DOHH2 (cell line): Measurements from ENCODE around the gene ZNF429.
"Not testable (repeated sequence)": the region's sequence is repeated elsewhere in the genome, so short reads cannot be mapped to it uniquely, and the experiment has no call there.

Experiments used
- H3F3A ChIP-seq: fragments of 200-600 bp; sonication (generic), shearing (Covaris generic); 2 replicates; pipeline ENCODE4 v1.6.0; 2016; ENCODE audit warnings: antibody characterized with exemption, mild to moderate bottlenecking; ENCODE audit not compliant: control insufficient read depth, insufficient read depth
- H3K27ac ChIP-seq: fragments of 200-600 bp; sonication (generic); 2 replicates; pipeline ENCODE4 v1.5.1; 2014; ENCODE audit warnings: low read depth, mild to moderate bottlenecking, low read length, moderate library complexity
- H3K27me3 ChIP-seq: fragments of 200-600 bp; sonication (generic); 2 replicates; pipeline ENCODE4 v1.6.1; 2014; ENCODE audit warnings: mild to moderate bottlenecking, low read length, mixed read lengths; ENCODE audit not compliant: control insufficient read depth
- H3K36me3 ChIP-seq: fragments of 200-600 bp; sonication (generic); 2 replicates; pipeline ENCODE4 v1.6.1; 2014; ENCODE audit warnings: mild to moderate bottlenecking, low read length, moderate library complexity, mixed read lengths; ENCODE audit not compliant: control insufficient read depth
- H3K4me1 ChIP-seq: fragments of 200-600 bp; sonication (generic); 2 replicates; pipeline ENCODE4 v1.6.1; 2014; ENCODE audit warnings: mild to moderate bottlenecking, low read length, mixed read lengths; ENCODE audit not compliant: control insufficient read depth
- H3K4me2 ChIP-seq: fragments of 200-600 bp; sonication (generic); 2 replicates; pipeline ENCODE4 v1.6.0; 2014; ENCODE audit warnings: mild to moderate bottlenecking, low read length, moderate library complexity
- H3K4me3 ChIP-seq: fragments of 200-600 bp; sonication (generic); 2 replicates; pipeline ENCODE4 v1.5.1; 2014; ENCODE audit warnings: mild to moderate bottlenecking, low read length, mixed read lengths
- H3K79me2 ChIP-seq: fragments of 200-600 bp; sonication (generic); 2 replicates; pipeline ENCODE4 v1.6.1; 2014; ENCODE audit warnings: mild to moderate bottlenecking, low read length, mixed read lengths; ENCODE audit not compliant: control insufficient read depth
- H3K9me2 ChIP-seq: fragments of 200-600 bp; sonication (generic); replicated peaks from 2 replicates; pipeline ENCODE4 v1.6.1; 2014; ENCODE audit warnings: mild to moderate bottlenecking, low read length, mixed read lengths; ENCODE audit not compliant: control insufficient read depth
- H3K9me3 ChIP-seq: fragments of 200-600 bp; sonication (generic); 2 replicates; pipeline ENCODE4 v1.6.1; 2014; ENCODE audit warnings: antibody characterized with exemption, low read length, mixed read lengths; ENCODE audit not compliant: control insufficient read depth, insufficient read depth
- H4K20me1 ChIP-seq: fragments of 200-600 bp; sonication (generic); 2 replicates; pipeline ENCODE4 v1.6.0; 2014; ENCODE audit warnings: low read depth, mild to moderate bottlenecking, antibody characterized with exemption, low read length, moderate library complexity; ENCODE audit not compliant: control insufficient read depth, insufficient read depth
- CTCF ChIP-seq: fragments of 200-600 bp; sonication (generic); IDR thresholded peaks from one replicate; pipeline ENCODE4 v1.5.1; 2014; ENCODE audit warnings: antibody characterized with exemption, mild to moderate bottlenecking, low read depth, low read length; ENCODE audit not compliant: poor library complexity, severe bottlenecking
- EZH2phosphoT487 ChIP-seq: fragments of 200-600 bp; sonication (generic); IDR thresholded peaks from 2 replicates; pipeline ENCODE4 v1.6.1; 2017; ENCODE audit warnings: borderline replicate concordance, mild to moderate bottlenecking, antibody characterized with exemption, low read length, moderate library complexity, mixed read lengths

ZNF429 gene

GRCh38 chr19:21564406-21564805 lies 59.0 kb downstream of the ZNF429 start:
- Histone ChIP-seq H3K4me2 (no peak overlapping the region), H3K79me2 (no peaks in the 10 kb centered on the region), H4K20me1 (no peaks in the 10 kb centered on the region), H3F3A (no peaks in the 10 kb centered on the region), H3K36me3 (no peaks in the 10 kb centered on the region), H3K27ac (no peak overlapping the region), H3K4me3 (no peak overlapping the region), H3K9me2 (no peaks in the 10 kb centered on the region), H3K4me1 (no peaks in the 10 kb centered on the region), H3K9me3 (peaks cover 3% of the 10 kb centered on the region; the same call in 1 of the 2 replicates), H3K27me3 (no peaks in the 10 kb centered on the region)
- TF ChIP-seq EZH2phosphoT487 (no peak), CTCF (no peak)

DNA sequence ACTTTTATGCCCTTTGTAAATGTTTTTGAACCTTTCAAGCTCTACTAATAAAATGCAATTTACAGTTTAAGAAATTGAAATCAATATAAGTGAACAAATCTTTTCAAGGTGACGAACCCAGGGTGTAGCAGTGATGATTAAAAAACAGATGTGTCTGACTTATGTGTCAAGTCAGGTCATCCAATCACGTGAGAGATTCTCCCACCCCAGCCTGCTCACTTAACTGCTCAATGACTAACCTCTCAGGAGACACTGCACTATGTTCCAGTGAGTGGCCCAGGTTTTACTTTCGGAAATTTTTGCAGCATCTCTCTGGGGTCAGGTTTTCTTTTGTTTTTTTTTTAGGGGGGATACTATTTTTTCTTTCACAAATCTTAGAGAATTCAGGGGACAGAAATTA lies 60.7 kb downstream of the ZNF429 start:
- Histone ChIP-seq H3K4me2 (no peak overlapping the region), H4K20me1 (no peaks in the 10 kb centered on the region), H3K9me3 (peaks cover 6% of the 10 kb centered on the region; the same call in 1 of the 2 replicates)

GRCh38 chr19:21567806-21568205 lies 62.4 kb downstream of the ZNF429 start:
- not testable (repeated sequence) for H3K36me3 ChIP-seq, H3K4me2 ChIP-seq, H3K79me2 ChIP-seq, H3F3A ChIP-seq, H3K9me2 ChIP-seq, H3K4me1 ChIP-seq, H3K27me3 ChIP-seq, H3K27ac ChIP-seq, H3K4me3 ChIP-seq, H4K20me1 ChIP-seq
- H3K9me3 ChIP-seq = peaks cover 16% of the 10 kb centered on the region; the same call in 1 of the 2 replicates

More for the DNA sequence above, 60.7 kb downstream of the ZNF429 start:
- H3K4me1 ChIP-seq = no peaks in the 10 kb centered on the region
- H3K27me3 ChIP-seq = no peaks in the 10 kb centered on the region
- no peaks in the 10 kb centered on the region for H3K36me3 ChIP-seq
- no peaks in the 10 kb centered on the region for H3K79me2 ChIP-seq
- no peaks in the 10 kb centered on the region for H3F3A ChIP-seq
- no peak overlapping the region for H3K27ac ChIP-seq
- H3K9me2 ChIP-seq = no peaks in the 10 kb centered on the region
- H3K4me3 ChIP-seq = no peak overlapping the region
- TF ChIP-seq CTCF (no peak), EZH2phosphoT487 (no peak)

- no peaks in the 10 kb centered on the region for H3K27me3 ChIP-seq
- H3K4me1 ChIP-seq = no peaks in the 10 kb centered on the region
- peaks cover 16% of the 10 kb centered on the region; the same call in 1 of the 2 replicates for H3K9me3 ChIP-seq
- no peak overlapping the region for H3K4me3 ChIP-seq
- no peaks in the 10 kb centered on the region for H3K9me2 ChIP-seq
- TF ChIP-seq CTCF (no peak), EZH2phosphoT487 (no peak)
- H3F3A ChIP-seq = no peaks in the 10 kb centered on the region
- no peak overlapping the region for H3K4me2 ChIP-seq
- H4K20me1 ChIP-seq = no peaks in the 10 kb centered on the region
- no peaks in the 10 kb centered on the region for H3K36me3 ChIP-seq
- no peak overlapping the region for H3K27ac ChIP-seq
- no peaks in the 10 kb centered on the region for H3K79me2 ChIP-seq
Observed at GRCh38 chr19:21568816-21569493, 63.6 kb downstream of the ZNF429 start.
